Pancreas (tissue), 10 donors: ENCODE measurements around the gene ARHGEF37. TPM values are rescaled to one million over a fixed set of nuclear protein-coding genes. Genes with fewer than 3 reads are reported as not detected.

ENCODE experiments used
- ATAC-seq, 4 donors: fragments of 200-7000 bp; cut with Tn5 transposase; one replicate each; pipeline versions ENCODE4 v1.8.0 to v1.9.1; 2020; ENCODE audit warnings: mild to moderate bottlenecking in 4 of 4, moderate library complexity in 4 of 4
- DNase-seq, 6 donors: peaks; one replicate each; pipeline ENCODE4 v3.0.0-alpha.2; 2020
- FAIRE-seq: peaks from 2 replicates; lab custom pipeline; 2012; peaks lifted over from hg19 to GRCh38; lab: Jason Lieb, UNC
- H3K27ac ChIP-seq, 4 donors: fragments of 200-600 bp; sonication (generic); 1 replicate in 3 of 4; 2 replicates in 1 of 4; pipeline versions ENCODE4 v1.5.0 to v1.8.0; 2020
- H3K27me3 ChIP-seq, 4 donors: fragments of 200-600 bp; one replicate each; pipeline ENCODE4 v1.8.0; 2021
- H3K36me3 ChIP-seq, 3 donors: fragments of 200-600 bp; sonication (generic) in 1 of 3; one replicate each; pipeline versions ENCODE4 v1.5.0 to v1.8.0; 2020 to 2021
- H3K4me1 ChIP-seq, 3 donors: fragments of 200-600 bp; one replicate each; pipeline ENCODE4 v1.8.0; 2021
- H3K4me3 ChIP-seq, 4 donors: fragments of 200-600 bp; sonication (generic) in 2 of 4; one replicate each; pipeline versions ENCODE4 v1.5.0 to v1.8.0; 2020 to 2021
- H3K9me3 ChIP-seq, 4 donors: fragments of 200-600 bp; one replicate each; pipeline ENCODE4 v1.8.0; 2021
- WGBS, 2 donors: extraction: QIAGEN DNeasy Blood & Tissue Kit; methylation state at CpG; one replicate each; pipeline ENCODE4 v1.1.7; 2013; 5-methylcytosine and 5-hydroxymethylcytosine counted together
- intact Hi-C, 3 donors: fragments of 100-400 bp; cut with DNase I; formaldehyde crosslinking; loops; one replicate each; pipeline versions ENCODE4 v1.11.1 to v1.14.2; 2022
- polyA plus RNA-seq, 2 donors: library from polyadenylated mRNA; stranded (reverse); fragments of 200-250 nt; gene quantifications; one replicate each; pipeline ENCODE4 v1.2.3, GENCODE V29; 2013
- total RNA-seq, 6 donors: library from RNA; stranded (reverse); fragmentation: NEBNext Ultra II Directional in 4 of 6; extraction: Animal tissue kit (Norgen Biotek cat#: 25700) in 4 of 6; gene quantifications; one replicate each; pipeline versions ENCODE4 v1.2.1 to v1.2.4, GENCODE V29; 2021 to 2023
- TF ChIP-seq, protein P1 (sequence below), 4 donors: fragments of 200-600 bp; sonication (generic) in 3 of 4; IDR thresholded peaks; one replicate each; pipeline versions ENCODE4 v1.5.0 to v1.8.0; 2021; ENCODE audit warnings: antibody characterized with exemption in 4 of 4
- donor health status: healthy with polysubstance abuse.
- donor health status: DM: no; HTN: no; CAD: no; lungs with moderate emphysema.
- donor health status: DM: no; HTN: no; CAD: no.
- donor health status: control.
- donor health status: control.
- donor health status: Bipolar disorder and iron deficiency.
- donor health status: DM: yes; HTN: yes; CAD: no.
- donor health status: DM: no; HTN: no; CAD: no.
- donor health status: DM: no; HTN: no; CAD: no.
- donor health status: DM: yes; HTN: yes; CAD: no.

The ARHGEF37 gene
- total and polyA plus RNA-seq, 8 donors, result 5.7 to 13.6 (median 9.2) TPM

DNA sequence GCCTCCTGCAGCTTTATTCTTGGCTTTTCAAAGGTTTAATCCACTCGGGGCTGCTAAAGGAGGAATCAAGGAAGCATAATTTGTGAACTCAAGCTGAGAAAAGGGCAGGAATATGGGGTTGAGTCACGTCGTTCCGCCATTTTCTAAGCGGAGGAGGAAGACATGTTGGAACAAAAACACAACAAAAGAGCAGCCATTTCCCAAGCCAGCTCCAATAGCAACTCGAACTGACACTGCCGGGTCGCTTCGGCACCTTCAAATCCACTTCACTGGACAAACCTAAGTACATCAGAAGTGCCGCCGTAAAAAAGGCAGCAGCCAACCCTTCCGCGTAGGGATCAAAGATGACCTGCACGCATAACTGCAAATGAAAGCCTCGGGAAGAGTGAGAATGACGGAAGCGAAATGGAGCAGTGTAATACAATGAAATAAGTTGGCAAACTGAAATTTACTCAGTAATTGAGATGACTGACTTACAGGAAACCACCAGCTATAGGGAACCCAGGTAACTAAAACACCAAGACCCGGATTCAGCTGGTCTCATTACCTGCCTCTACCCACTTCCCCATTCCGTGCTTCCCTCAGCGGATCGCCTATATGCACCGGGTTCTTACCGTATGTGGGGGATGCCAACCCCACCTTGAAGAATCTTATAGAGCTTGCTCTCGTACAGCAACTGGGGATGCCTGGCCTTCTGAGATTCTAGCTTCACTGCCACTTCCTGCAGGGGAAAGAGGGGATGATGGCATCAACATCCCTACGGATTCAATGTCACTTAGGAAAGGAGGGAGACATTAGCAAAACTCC is 31.6 kb upstream of the ARHGEF37 start:
- intact Hi-C loops, result no loop called here
- ATAC-seq, result peak in 2 of 4 donors; percentile 1 to 4
- peak in 2 of 6 donors; percentile 12 to 34 for DNase-seq
- H3K9me3 ChIP-seq, result no peaks in the 10 kb centered on the region
- H3K4me1 ChIP-seq, result peaks cover 12 to 29% (median 14%) of the 10 kb centered on the region in 3 donors
- H3K27ac ChIP-seq, result peak overlapping the region; percentile 90 to 97 (median 96)
- H3K4me3 ChIP-seq, result peak overlapping the region; percentile 65 to 97 (median 86)
- TF ChIP-seq, protein P1, sequence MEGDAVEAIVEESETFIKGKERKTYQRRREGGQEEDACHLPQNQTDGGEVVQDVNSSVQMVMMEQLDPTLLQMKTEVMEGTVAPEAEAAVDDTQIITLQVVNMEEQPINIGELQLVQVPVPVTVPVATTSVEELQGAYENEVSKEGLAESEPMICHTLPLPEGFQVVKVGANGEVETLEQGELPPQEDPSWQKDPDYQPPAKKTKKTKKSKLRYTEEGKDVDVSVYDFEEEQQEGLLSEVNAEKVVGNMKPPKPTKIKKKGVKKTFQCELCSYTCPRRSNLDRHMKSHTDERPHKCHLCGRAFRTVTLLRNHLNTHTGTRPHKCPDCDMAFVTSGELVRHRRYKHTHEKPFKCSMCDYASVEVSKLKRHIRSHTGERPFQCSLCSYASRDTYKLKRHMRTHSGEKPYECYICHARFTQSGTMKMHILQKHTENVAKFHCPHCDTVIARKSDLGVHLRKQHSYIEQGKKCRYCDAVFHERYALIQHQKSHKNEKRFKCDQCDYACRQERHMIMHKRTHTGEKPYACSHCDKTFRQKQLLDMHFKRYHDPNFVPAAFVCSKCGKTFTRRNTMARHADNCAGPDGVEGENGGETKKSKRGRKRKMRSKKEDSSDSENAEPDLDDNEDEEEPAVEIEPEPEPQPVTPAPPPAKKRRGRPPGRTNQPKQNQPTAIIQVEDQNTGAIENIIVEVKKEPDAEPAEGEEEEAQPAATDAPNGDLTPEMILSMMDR (IDR thresholded peaks at IDR 0.05), result no peak
- WGBS, 2 donors, result 0% methylated on average over 25 of the region's 25 CpGs
- no peak for FAIRE-seq
- peaks cover 0 to 9% (median 0%) of the 10 kb centered on the region in 3 donors for H3K36me3 ChIP-seq
- H3K27me3 ChIP-seq, result no peaks in the 10 kb centered on the region

DNA sequence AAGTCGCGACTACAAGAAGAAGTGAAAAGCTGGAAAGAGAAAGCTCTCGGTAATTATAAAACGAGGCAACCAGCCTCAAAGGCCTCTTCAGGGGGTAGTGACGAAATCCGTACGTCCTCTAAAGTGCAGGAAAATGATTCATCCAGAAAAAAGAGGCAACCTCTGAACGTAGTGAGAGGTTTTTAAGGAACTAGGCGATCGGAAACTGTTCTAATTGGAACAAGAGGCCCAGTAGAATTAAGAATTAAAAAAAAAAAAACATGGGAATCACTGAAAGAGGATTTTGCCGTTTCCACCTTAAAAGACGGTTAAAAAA is 31.1 kb upstream of the ARHGEF37 start:
- WGBS, 2 donors, result 0 to 1% methylated on average over 12 of the region's 12 CpGs
- ATAC-seq (peak in 1 of 4 donors; percentile 23), FAIRE-seq (no peak), DNase-seq (no peak)
- H3K4me3 ChIP-seq, result peak overlapping the region; percentile 65 to 97 (median 86)
- intact Hi-C loops, result no loop called here
- H3K4me1 ChIP-seq, result peaks cover 12 to 29% (median 14%) of the 10 kb centered on the region in 3 donors
- H3K27me3 ChIP-seq, result no peaks in the 10 kb centered on the region
- no peaks in the 10 kb centered on the region for H3K9me3 ChIP-seq
- H3K36me3 ChIP-seq, result peaks cover 0 to 4% (median 0%) of the 10 kb centered on the region in 3 donors
- peak overlapping the region; percentile 90 to 97 (median 96) for H3K27ac ChIP-seq
- TF ChIP-seq, protein P1 (IDR thresholded peaks at IDR 0.05), result no peak

DNA sequence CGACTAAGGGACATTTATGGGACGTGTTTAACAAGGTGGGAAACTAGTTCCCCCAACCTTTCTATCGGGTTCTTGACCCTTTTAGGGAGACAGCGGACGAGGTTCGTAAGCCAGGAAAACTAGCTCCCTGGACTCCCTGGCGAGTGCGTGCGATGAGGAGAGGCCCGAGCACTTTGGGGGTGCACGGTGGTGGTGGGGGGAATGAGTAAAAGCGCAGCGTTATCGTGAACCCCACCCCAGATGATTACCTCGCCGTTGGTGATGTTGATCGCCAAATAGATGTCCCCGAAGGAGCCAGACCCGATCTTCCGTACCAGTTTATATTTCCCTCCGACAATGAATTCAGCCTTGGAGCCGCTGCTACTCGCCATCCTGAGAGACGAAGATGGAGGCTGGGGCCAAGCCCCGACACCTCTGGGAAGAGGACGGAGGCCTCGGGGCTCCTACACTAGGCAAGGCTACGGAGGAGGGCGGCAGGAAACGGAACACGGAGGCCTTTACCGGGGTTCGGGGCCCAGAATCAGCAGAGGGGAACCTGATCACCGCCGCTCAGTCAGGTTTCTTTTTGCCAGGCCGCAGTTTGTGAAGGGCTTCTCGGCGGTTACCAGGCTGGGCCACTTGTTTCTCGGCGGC is 30.6 kb upstream of the ARHGEF37 start:
- FAIRE-seq, result no peak
- 0% methylated on average over 40 of the region's 40 CpGs for WGBS, 2 donors
- peak; percentile 12 to 32 (median 22) for ATAC-seq
- intact Hi-C loops, result no loop called here
- H3K4me3 ChIP-seq, result peak overlapping the region; percentile 65 to 97 (median 86)
- H3K4me1 ChIP-seq, result peaks cover 12 to 29% (median 14%) of the 10 kb centered on the region in 3 donors
- TF ChIP-seq, protein P1 (IDR thresholded peaks at IDR 0.05), result no peak
- DNase-seq, result peak in 4 of 6 donors; percentile 16 to 77 (median 48)
- H3K27ac ChIP-seq, result peak overlapping the region; percentile 90 to 97 (median 96)
- no peaks in the 10 kb centered on the region for H3K27me3 ChIP-seq
- no peaks in the 10 kb centered on the region for H3K9me3 ChIP-seq
- H3K36me3 ChIP-seq, result no peaks in the 10 kb centered on the region

DNA sequence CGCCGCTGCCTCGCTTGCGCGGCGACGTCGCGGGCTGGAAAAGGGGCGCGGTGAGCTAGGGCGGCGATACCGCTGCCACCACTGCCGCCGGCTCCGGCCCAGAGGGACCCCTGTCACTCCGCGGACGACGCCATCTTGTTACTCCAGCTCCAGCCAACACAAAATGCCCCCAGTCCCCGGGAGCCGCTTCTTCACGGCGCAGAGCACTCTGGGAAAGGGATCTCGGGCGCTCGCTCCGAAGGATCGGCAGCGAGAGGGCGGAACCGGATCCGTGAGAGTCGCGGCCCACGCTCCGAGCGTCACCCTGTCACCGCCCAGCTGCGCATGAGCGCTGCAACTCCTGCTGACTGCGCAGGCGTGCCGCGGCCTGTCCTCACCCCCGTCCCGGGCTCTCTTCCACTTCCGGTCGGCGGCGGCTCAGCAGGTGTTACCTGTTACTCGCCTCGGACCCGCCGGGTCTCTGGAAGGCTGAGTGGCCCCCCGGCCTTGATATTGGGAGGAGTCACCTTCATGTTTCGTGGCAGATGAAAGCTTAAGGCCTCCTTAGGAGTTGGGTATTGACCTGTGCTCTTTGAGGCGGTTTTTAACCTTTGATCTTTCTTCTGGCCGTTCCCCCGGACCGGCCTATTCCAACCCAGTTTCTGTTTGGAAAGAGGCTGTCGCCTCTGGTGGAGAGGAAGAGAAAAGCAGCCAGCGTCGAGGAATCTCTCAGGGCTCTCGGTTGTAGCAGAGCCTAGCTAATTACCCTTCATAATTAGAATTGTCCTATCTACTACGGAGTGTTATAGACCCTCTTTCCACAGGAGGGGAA is 29.9 kb upstream of the ARHGEF37 start, which contains the start of gene CSNK1A1:
TSS of gene CSNK1A1 (minus strand) at position 213 of the 811 bp plus-strand sequence. CDS start 475 bp downstream, outside the sequence.
- intact Hi-C loops, result no loop called here
- Histone ChIP-seq H3K4me3 (peak within 1 kb of the TSS; percentile 65 to 97 (median 86)), H3K27ac (peak within 1 kb of the TSS; percentile 90 to 97 (median 96)), H3K9me3 (no peaks in the 10 kb centered on the region), H3K4me1 (peaks cover 12 to 28% (median 14%) of the 10 kb centered on the region in 3 donors), H3K27me3 (no peaks in the 10 kb centered on the region), H3K36me3 (no peaks in the 10 kb centered on the region)
- 0% methylated on average over 60 to 67 of the region's 67 CpGs for WGBS, 2 donors
- FAIRE-seq (peak; percentile 17), ATAC-seq (peak; percentile 93 to 97 (median 95)), DNase-seq (peak; percentile 98 to 100 (median 99))
- TF ChIP-seq, protein P1 (IDR thresholded peaks at IDR 0.05), result peak; percentile 52 to 78 (median 70)
